A549 (cell line): ENCODE data around the gene TBC1D22A. TPM values are rescaled to one million over a fixed set of nuclear protein-coding genes. Genes with fewer than 3 reads are reported as not detected.

Source experiments
- ATAC-seq, 2 experiments: fragments of 200-7000 bp in 1 of 2; fragments of >200 bp in 1 of 2; cut with Nextera tagmentation in 1 of 2; cut with Tn5 transposase in 1 of 2; 3 replicates each; pipeline versions ENCODE4 v1.8.0 to v1.9.1; 2018 to 2020; ENCODE audit warnings: mild to moderate bottlenecking in 1 of 2, moderate library complexity in 1 of 2
- CTCF ChIA-PET: fragments of 300-600 bp; sonication (Branson Sonifier 250); formaldehyde crosslinking; extraction: SDS; loops from one replicate; lab custom pipeline; 2021; ENCODE audit warnings: antibody characterized with exemption, inconsistent platforms; lab: Yijun Ruan, JAX
- POLR2A ChIA-PET: fragments of 350-600 bp; formaldehyde crosslinking; extraction: SDS; loops from one replicate; lab custom pipeline; 2021; ENCODE audit warnings: antibody characterized with exemption, inconsistent platforms; lab: Yijun Ruan, JAX
- DNase-seq, 2 experiments: peaks; one replicate each; pipeline versions ENCODE4 v3.0.0 to v3.0.0-alpha.2; 2011 to 2016; ENCODE audit warnings: low read depth in 1 of 2, low spot score in 1 of 2
- FAIRE-seq: peaks from 2 replicates; lab custom pipeline; 2011; peaks lifted over from hg19 to GRCh38; lab: Jason Lieb, UNC
- H3K27ac ChIP-seq, 2 experiments: fragments of >200 bp; sonication (Bioruptor Twin); formaldehyde crosslinking; 3 replicates each; pipeline ENCODE4 v1.5.1; 2016 to 2017
- H3K4me1 ChIP-seq: fragments of >200 bp; sonication (Bioruptor Twin); formaldehyde crosslinking; 3 replicates; pipeline ENCODE4 v1.6.1; 2016
- H3K4me2 ChIP-seq: fragments of >200 bp; sonication (Bioruptor Twin); formaldehyde crosslinking; 3 replicates; pipeline ENCODE4 v1.6.1; 2016
- H3K4me3 ChIP-seq: fragments of >200 bp; sonication (Bioruptor Twin); formaldehyde crosslinking; 3 replicates; pipeline ENCODE4 v1.5.1; 2016
- H3K9me3 ChIP-seq: fragments of >200 bp; sonication (Bioruptor Twin); formaldehyde crosslinking; 3 replicates; pipeline ENCODE4 v1.6.1; 2016
- CBX2 ChIP-seq: fragments of 200-600 bp; sonication (generic); IDR thresholded peaks from 2 replicates; pipeline ENCODE4 v1.6.1; 2016; ENCODE audit warnings: low read depth, mild to moderate bottlenecking, borderline replicate concordance
- CEBPB ChIP-seq, 2 experiments: fragments of >200 bp in 1 of 2; sonication (Bioruptor Twin) in 1 of 2; formaldehyde crosslinking in 1 of 2; IDR thresholded peaks; 2 replicates each; pipeline ENCODE4 v1.6.1; 2012 to 2016
- CHD2 ChIP-seq: fragments of 150-350 bp; IDR thresholded peaks from 2 replicates; pipeline ENCODE4 v1.6.1; 2014; ENCODE audit warnings: low read length; ENCODE audit not compliant: partially characterized antibody
- CHD4 ChIP-seq: fragments of 200-600 bp; sonication (generic); IDR thresholded peaks from 2 replicates; pipeline ENCODE4 v1.6.1; 2016; ENCODE audit warnings: antibody characterized with exemption, mild to moderate bottlenecking, borderline replicate concordance
- ESRRA ChIP-seq: fragments of 150-350 bp; IDR thresholded peaks from 2 replicates; pipeline ENCODE4 v1.6.1; 2014; ENCODE audit warnings: mild to moderate bottlenecking, low read length, borderline replicate concordance
- FOSB ChIP-seq: fragments of 250-450 bp; sonication (Bioruptor Pico); IDR thresholded peaks from 2 replicates; pipeline ENCODE4 v1.5.0; 2020; ENCODE audit warnings: mild to moderate bottlenecking, moderate library complexity
- FOSL2 ChIP-seq, 2 experiments: fragments of 450-650 bp in 1 of 2; fragments of >200 bp in 1 of 2; sonication (Bioruptor Twin) in 1 of 2; formaldehyde crosslinking; IDR thresholded peaks; 2 replicates each; pipeline versions ENCODE4 v1.5.0 to v1.6.1; 2016 to 2020; ENCODE audit warnings: mild to moderate bottlenecking in 1 of 2, moderate library complexity in 1 of 2
- FOXS1 ChIP-seq: fragments of 250-450 bp; sonication (Bioruptor Pico); IDR thresholded peaks from 2 replicates; pipeline ENCODE4 v1.5.0; 2020; ENCODE audit warnings: mild to moderate bottlenecking, moderate library complexity
- HOXB13 ChIP-seq: fragments of 250-450 bp; sonication (Bioruptor Pico); IDR thresholded peaks from 2 replicates; pipeline ENCODE4 v1.5.0; 2020; ENCODE audit warnings: low read depth, mild to moderate bottlenecking, moderate library complexity
- MAFK ChIP-seq: fragments of 450-650 bp; IDR thresholded peaks from 2 replicates; pipeline ENCODE4 v1.6.1; 2014; ENCODE audit not compliant: partially characterized antibody
- MAZ ChIP-seq: fragments of 150-350 bp; IDR thresholded peaks from 2 replicates; pipeline ENCODE4 v1.6.1; 2014; ENCODE audit warnings: antibody characterized with exemption, low read depth, low read length, borderline replicate concordance
- NPAS2 ChIP-seq: fragments of 250-450 bp; sonication (Bioruptor Pico); IDR thresholded peaks from 2 replicates; pipeline ENCODE4 v1.8.0; 2022; ENCODE audit warnings: mild to moderate bottlenecking, moderate library complexity, borderline replicate concordance
- PHF8 ChIP-seq: fragments of 200-600 bp; sonication (generic); IDR thresholded peaks from 2 replicates; pipeline ENCODE4 v1.6.1; 2016; ENCODE audit warnings: low read depth, mild to moderate bottlenecking, antibody characterized with exemption, moderate library complexity, borderline replicate concordance
- POLR2AphosphoS2 ChIP-seq: conservative IDR thresholded peaks from 2 replicates; pipeline ENCODE4 v1.6.1; 2012; ENCODE audit warnings: low read length, improper control_type of control experiment, inconsistent platforms
- RAD21 ChIP-seq, 2 experiments: fragments of >200 bp in 1 of 2; sonication (Bioruptor Twin) in 1 of 2; formaldehyde crosslinking in 1 of 2; IDR thresholded peaks in 1 of 2; conservative IDR thresholded peaks in 1 of 2; 2 replicates in 1 of 2; 3 replicates in 1 of 2; pipeline ENCODE4 v1.6.1; 2012 to 2018; ENCODE audit warnings: inconsistent platforms in 1 of 2
- RCOR1 ChIP-seq: fragments of 150-350 bp; IDR thresholded peaks from 2 replicates; pipeline ENCODE4 v1.6.1; 2014; ENCODE audit warnings: antibody characterized with exemption, low read length, low read depth
- SMC3 ChIP-seq: fragments of >200 bp; sonication (Bioruptor Twin); formaldehyde crosslinking; IDR thresholded peaks from 3 replicates; pipeline ENCODE4 v1.6.1; 2018; ENCODE audit warnings: inconsistent platforms
- SREBF2 ChIP-seq: fragments of 450-650 bp; IDR thresholded peaks from 2 replicates; pipeline ENCODE4 v1.6.1; 2014; ENCODE audit warnings: mild to moderate bottlenecking, moderate library complexity
- ZFP36 ChIP-seq: fragments of 450-650 bp; IDR thresholded peaks from 2 replicates; pipeline ENCODE4 v1.6.1; 2014; ENCODE audit warnings: borderline replicate concordance; ENCODE audit not compliant: partially characterized antibody
- WGBS: methylation state at CpG from one replicate; pipeline ENCODE4 v1.1.6; 2017; ENCODE audit errors: missing lambda C conversion rate; 5-methylcytosine and 5-hydroxymethylcytosine counted together
- polyA plus RNA-seq, 4 experiments: library from polyadenylated mRNA; depleted of rRNA in 3 of 4; stranded (reverse); fragments of >200 nt; fragmentation: RNase III in 1 of 4; extraction: RNeasy Plus Mini Kit Qiagen cat#74134 plus additional on column Dnase treatment in 1 of 4; gene quantifications; 2 replicates in 3 of 4; 3 replicates in 1 of 4; pipeline ENCODE4 v1.2.3, GENCODE V29; 2011 to 2017
- TF ChIP-seq, protein P1 (sequence below): fragments of 250-450 bp; sonication (Bioruptor Pico); IDR thresholded peaks from 2 replicates; pipeline ENCODE4 v1.5.0; 2020; ENCODE audit warnings: low read depth, mild to moderate bottlenecking, moderate library complexity
- TF ChIP-seq, protein P2 (sequence below): fragments of 450-650 bp; IDR thresholded peaks from 2 replicates; pipeline ENCODE4 v1.6.1; 2014; ENCODE audit warnings: antibody characterized with exemption
- TF ChIP-seq, protein P3 (sequence below): IDR thresholded peaks from 2 replicates; pipeline ENCODE4 v1.6.1; 2012

The TBC1D22A gene
- polyA plus RNA-seq, 2 of the 4 experiments (the other 2 are of a cell fraction), result 8.9 to 10.8 TPM

DNA sequence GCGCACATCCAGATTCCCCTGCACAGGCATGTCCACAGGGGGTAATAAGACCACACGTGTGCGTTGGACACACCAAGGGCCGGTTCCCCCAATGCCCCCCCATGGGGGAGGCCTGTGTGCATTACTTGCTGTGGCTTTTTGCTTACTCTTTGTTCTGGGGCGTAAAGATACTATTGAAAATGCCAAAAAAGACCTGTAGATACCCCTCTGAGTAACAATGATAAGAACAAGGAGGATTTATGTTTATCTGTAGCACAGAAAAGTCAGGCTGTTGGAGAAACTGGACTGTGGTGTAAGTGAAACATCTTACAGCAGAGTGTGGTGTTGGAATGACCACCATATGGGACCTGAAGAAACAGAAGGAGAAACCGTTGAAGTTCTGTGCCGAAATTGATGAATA, 103.2 kb downstream of the TBC1D22A start:
- Histone ChIP-seq H3K4me1 (no peaks in the 10 kb centered on the region), H3K4me2 (no peak overlapping the region), H3K4me3 (no peak overlapping the region), H3K9me3 (no peaks in the 10 kb centered on the region), H3K27ac (no peak overlapping the region)
- WGBS, result 94% methylated on average over 7 of the region's 7 CpGs
- no peak for DNase-seq
- ChIA-PET CTCF (no interaction called here), POLR2A (no interaction called here)
- TF ChIP-seq SMC3 (no peak), SREBF2 (no peak), POLR2AphosphoS2 (no peak), HOXB13 (CRISPR knock-in tag) (no peak), MAFK (no peak), FOSB (no peak)
- TF ChIP-seq, protein P1, sequence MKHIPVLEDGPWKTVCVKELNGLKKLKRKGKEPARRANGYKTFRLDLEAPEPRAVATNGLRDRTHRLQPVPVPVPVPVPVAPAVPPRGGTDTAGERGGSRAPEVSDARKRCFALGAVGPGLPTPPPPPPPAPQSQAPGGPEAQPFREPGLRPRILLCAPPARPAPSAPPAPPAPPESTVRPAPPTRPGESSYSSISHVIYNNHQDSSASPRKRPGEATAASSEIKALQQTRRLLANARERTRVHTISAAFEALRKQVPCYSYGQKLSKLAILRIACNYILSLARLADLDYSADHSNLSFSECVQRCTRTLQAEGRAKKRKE (CRISPR knock-in tag), result no peak
- TF ChIP-seq, protein P2, sequence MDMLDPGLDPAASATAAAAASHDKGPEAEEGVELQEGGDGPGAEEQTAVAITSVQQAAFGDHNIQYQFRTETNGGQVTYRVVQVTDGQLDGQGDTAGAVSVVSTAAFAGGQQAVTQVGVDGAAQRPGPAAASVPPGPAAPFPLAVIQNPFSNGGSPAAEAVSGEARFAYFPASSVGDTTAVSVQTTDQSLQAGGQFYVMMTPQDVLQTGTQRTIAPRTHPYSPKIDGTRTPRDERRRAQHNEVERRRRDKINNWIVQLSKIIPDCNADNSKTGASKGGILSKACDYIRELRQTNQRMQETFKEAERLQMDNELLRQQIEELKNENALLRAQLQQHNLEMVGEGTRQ, result no peak
- no peak for FAIRE-seq
- no peak for ATAC-seq

DNA sequence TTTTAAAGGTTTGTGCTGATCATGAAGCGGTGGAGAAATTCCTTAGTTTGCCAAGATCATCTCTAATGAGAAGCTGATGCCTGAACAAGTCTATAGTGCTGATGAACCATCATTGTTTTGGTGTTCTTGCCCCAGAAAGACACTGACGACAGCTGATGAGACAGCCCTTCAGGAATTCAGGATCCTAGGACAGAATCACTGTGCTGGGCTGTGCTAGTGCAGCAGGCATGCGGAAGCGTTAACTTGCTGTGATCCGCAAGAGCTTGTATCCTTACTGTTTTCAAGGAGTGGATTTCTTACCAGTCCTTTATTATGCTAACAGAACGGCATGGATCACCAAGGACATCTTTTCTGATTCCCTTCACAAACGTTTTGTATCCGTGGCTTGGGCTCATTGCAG, 104.1 kb downstream of the TBC1D22A start:
- H3K4me3 ChIP-seq, result no peak overlapping the region
- ATAC-seq, result no peak
- 79% methylated on average over 8 of the region's 8 CpGs for WGBS
- no peak overlapping the region for H3K27ac ChIP-seq
- no peaks in the 10 kb centered on the region for H3K4me1 ChIP-seq
- no peaks in the 10 kb centered on the region for H3K9me3 ChIP-seq
- ChIA-PET CTCF (no interaction called here), POLR2A (no interaction called here)
- TF ChIP-seq FOSL2 (IDR thresholded peaks at IDR 0.05) (no peak), FOSL2 (CRISPR knock-in tag; IDR thresholded peaks at IDR 0.05) (no peak), CEBPB (IDR thresholded peaks at IDR 0.05) (no peak), NPAS2 (CRISPR knock-in tag) (no peak)
- no peak for FAIRE-seq
- H3K4me2 ChIP-seq, result no peak overlapping the region
- DNase-seq, result no peak

DNA sequence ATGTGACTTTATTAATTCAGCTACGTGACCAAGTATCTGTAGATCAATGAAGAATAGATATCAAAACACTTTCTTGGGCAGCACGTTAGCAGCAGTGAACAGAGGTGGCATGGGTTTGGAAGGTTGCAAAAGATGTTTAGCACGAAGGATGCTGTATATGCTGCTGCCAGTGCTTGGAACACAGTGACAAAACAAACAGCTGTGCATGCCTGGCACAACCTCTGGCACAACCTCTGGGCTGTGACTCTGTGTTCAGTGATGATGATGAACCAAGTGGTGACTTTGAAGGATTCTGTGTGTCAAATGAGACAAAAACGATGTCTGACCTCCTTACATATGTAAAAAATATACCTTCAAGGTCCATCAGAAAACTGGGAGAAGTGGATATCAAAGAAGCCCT, 104.7 kb downstream of the TBC1D22A start:
- FAIRE-seq, result no peak
- H3K9me3 ChIP-seq, result no peaks in the 10 kb centered on the region
- H3K4me3 ChIP-seq, result no peak overlapping the region
- ChIA-PET POLR2A (no interaction called here), CTCF (no interaction called here)
- H3K4me1 ChIP-seq, result no peaks in the 10 kb centered on the region
- H3K4me2 ChIP-seq, result no peak overlapping the region
- WGBS, result 46% methylated on average over 4 of the region's 4 CpGs
- H3K27ac ChIP-seq, result no peak overlapping the region
- TF ChIP-seq CEBPB (IDR thresholded peaks at IDR 0.05), result no peak
- TF ChIP-seq POLR2AphosphoS2, result no peak
- no peak for TF ChIP-seq ZFP36
- TF ChIP-seq FOXS1 (CRISPR knock-in tag), result no peak
- no peak for TF ChIP-seq NPAS2 (CRISPR knock-in tag)
- TF ChIP-seq CHD2, result no peak
- no peak for TF ChIP-seq ESRRA
- no peak for TF ChIP-seq RAD21 (conservative IDR thresholded peaks at IDR 0.05 in 1 of 2, IDR thresholded peaks at IDR 0.05 in 1 of 2)
- no peak for TF ChIP-seq CBX2
- TF ChIP-seq, protein P2, result no peak
- TF ChIP-seq, protein P3, sequence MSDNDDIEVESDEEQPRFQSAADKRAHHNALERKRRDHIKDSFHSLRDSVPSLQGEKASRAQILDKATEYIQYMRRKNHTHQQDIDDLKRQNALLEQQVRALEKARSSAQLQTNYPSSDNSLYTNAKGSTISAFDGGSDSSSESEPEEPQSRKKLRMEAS, result no peak
- no peak for TF ChIP-seq MAZ
- no peak for TF ChIP-seq PHF8
- TF ChIP-seq RCOR1, result no peak
- TF ChIP-seq CHD4, result no peak
- ATAC-seq, result no peak
- no peak for DNase-seq
